Activated CD4-positive, alpha-beta T cell treated with anti-CD3 and anti-CD28 coated beads for 36 hours (primary cell): ENCODE measurements around the gene EGR2. TPM values are rescaled to one million over a fixed set of nuclear protein-coding genes. Genes with fewer than 3 reads are reported as not detected.
A peak's percentile ranks its signal among the peaks of the same experiment; 100 is the strongest.
"Not testable (repeated sequence)": the region's sequence is repeated elsewhere in the genome, so short reads cannot be mapped to it uniquely, and the experiment has no call there.

Experiments used
- ATAC-seq: fragments of 200-7000 bp; cut with Tn5 transposase; one replicate; pipeline ENCODE4 v1.10.0; 2021; ENCODE audit warnings: mild to moderate bottlenecking, moderate library complexity
- CTCF ChIA-PET: fragments of 350-600 bp; sonication (Branson Sonifier 250); formaldehyde crosslinking; loops from one replicate; lab custom pipeline; 2021; ENCODE audit warnings: antibody characterized with exemption; lab: Charles Lee
- POLR2A ChIA-PET: fragments of 350-600 bp; sonication (Branson Sonifier 250); formaldehyde crosslinking; loops from one replicate; lab custom pipeline; 2021; ENCODE audit warnings: antibody characterized with exemption, inconsistent platforms; lab: Charles Lee
- DNase-seq: peaks from one replicate; pipeline ENCODE4 v3.0.0-alpha.2; 2020
- H3K27ac Mint-ChIP-seq: one replicate; pipeline ENCODE4 v1.8.0; 2021; ENCODE audit warnings: mixed read lengths
- H3K27me3 Mint-ChIP-seq: one replicate; pipeline ENCODE4 v1.8.0; 2021; ENCODE audit warnings: mixed read lengths
- H3K36me3 Mint-ChIP-seq: one replicate; pipeline ENCODE4 v1.8.0; 2021; ENCODE audit warnings: low read depth, mixed read lengths
- H3K4me1 Mint-ChIP-seq: one replicate; pipeline ENCODE4 v1.8.0; 2021; ENCODE audit warnings: mixed read lengths
- H3K4me3 Mint-ChIP-seq: one replicate; pipeline ENCODE4 v1.8.0; 2021; ENCODE audit warnings: mild to moderate bottlenecking, moderate library complexity, mixed read lengths
- H3K9me3 Mint-ChIP-seq: one replicate; pipeline ENCODE4 v1.8.0; 2021; ENCODE audit warnings: low read depth, mixed read lengths
- intact Hi-C, 2 experiments: fragments of 100-400 bp; cut with DNase I in 1 of 2; cut with micrococcal nuclease in 1 of 2; formaldehyde crosslinking; loops; one replicate each; pipeline versions ENCODE4 v1.14.2 to v1.15.1; 2022 to 2024; cut with DNase I, micrococcal nuclease
- total RNA-seq, 2 experiments: library from RNA; stranded (reverse); gene quantifications; one replicate each; pipeline ENCODE4 v1.2.3, GENCODE V29; 2021

EGR2 gene
- total RNA-seq, 2 experiments from 2014 or later, result 46.0 to 53.9 TPM

- Mint-ChIP-seq H3K27ac (no peak overlapping the region), H3K36me3 (no peaks in the 10 kb centered on the region), H3K4me3 (no peak overlapping the region), H3K4me1 (peaks cover 4% of the 10 kb centered on the region), H3K27me3 (peaks cover 15% of the 10 kb centered on the region), H3K9me3 (no peaks in the 10 kb centered on the region)
- ChIA-PET CTCF (interaction anchor here (0.7 to 0.8 kb wide), 2 partner anchors 10 to 689 kb away, joined by 3 to 4 read pairs; no protein-coding TSS in a partner anchor), POLR2A (no interaction called here)
- DNase-seq (no peak), ATAC-seq (no peak)
- intact Hi-C loops, result no loop called here
Observed at GRCh38 chr10:62796896-62797295, 19.3 kb downstream of the EGR2 start.

GRCh38 chr10:62795762-62796161 lies 20.4 kb downstream of the EGR2 start:
- ChIA-PET POLR2A (no interaction called here), CTCF (no interaction called here)
- Mint-ChIP-seq H3K4me3 (no peak overlapping the region), H3K27me3 (peaks cover 15% of the 10 kb centered on the region), H3K27ac (no peak overlapping the region), H3K9me3 (no peaks in the 10 kb centered on the region), H3K4me1 (peaks cover 4% of the 10 kb centered on the region), H3K36me3 (no peaks in the 10 kb centered on the region)
- DNase-seq (no peak), ATAC-seq (no peak)
- intact Hi-C loops, result no loop called here

- Mint-ChIP-seq H3K27ac (no peak overlapping the region), H3K4me3 (no peak overlapping the region), H3K36me3 (no peaks in the 10 kb centered on the region), H3K27me3 (peaks cover 15% of the 10 kb centered on the region), H3K9me3 (no peaks in the 10 kb centered on the region), H3K4me1 (peaks cover 4% of the 10 kb centered on the region)
- POLR2A ChIA-PET, result no interaction called here
- CTCF ChIA-PET, result no interaction called here
- DNase-seq (no peak), ATAC-seq (no peak)
- intact Hi-C loops, result no loop called here
Observed at GRCh38 chr10:62795100-62795499, 21.1 kb downstream of the EGR2 start.

- peaks cover 18% of the 10 kb centered on the region for H3K27me3 Mint-ChIP-seq
- H3K4me3 Mint-ChIP-seq, result no peak overlapping the region
- ATAC-seq, result no peak
- CTCF ChIA-PET, result no interaction called here
- H3K4me1 Mint-ChIP-seq, result peaks cover 4% of the 10 kb centered on the region
- H3K27ac Mint-ChIP-seq, result no peak overlapping the region
- POLR2A ChIA-PET, result no interaction called here
- DNase-seq, result no peak
- H3K9me3 Mint-ChIP-seq, result no peaks in the 10 kb centered on the region
- intact Hi-C loops, result no loop called here
- H3K36me3 Mint-ChIP-seq, result no peaks in the 10 kb centered on the region
Observed at GRCh38 chr10:62794306-62794705, 21.9 kb downstream of the EGR2 start.

GRCh38 chr10:62792261-62792660 lies 23.9 kb downstream of the EGR2 start:
- no peak overlapping the region for H3K27ac Mint-ChIP-seq
- ChIA-PET CTCF (no interaction called here), POLR2A (no interaction called here)
- H3K36me3 Mint-ChIP-seq, result no peaks in the 10 kb centered on the region
- no peak for DNase-seq
- ATAC-seq, result no peak
- no peaks in the 10 kb centered on the region for H3K9me3 Mint-ChIP-seq
- H3K27me3 Mint-ChIP-seq, result peaks cover 7% of the 10 kb centered on the region
- no peak overlapping the region for H3K4me3 Mint-ChIP-seq
- H3K4me1 Mint-ChIP-seq, result peaks cover 4% of the 10 kb centered on the region
- intact Hi-C loops, result no loop called here

GRCh38 chr10:62790571-62790970 lies 25.6 kb downstream of the EGR2 start:
- Mint-ChIP-seq H3K4me1 (no peaks in the 10 kb centered on the region), H3K27me3 (peaks cover 5% of the 10 kb centered on the region), H3K27ac (no peak overlapping the region), H3K9me3 (no peaks in the 10 kb centered on the region), H3K36me3 (no peaks in the 10 kb centered on the region), H3K4me3 (no peak overlapping the region)
- DNase-seq, result no peak
- POLR2A ChIA-PET, result no interaction called here
- intact Hi-C loops, result no loop called here
- ATAC-seq, result no peak
- CTCF ChIA-PET, result interaction anchor here (0.8 kb wide), 1 partner anchor 11 kb away, joined by 4 read pairs; no protein-coding TSS in a partner anchor

- H3K36me3 Mint-ChIP-seq, result peaks cover 2% of the 10 kb centered on the region
- no peaks in the 10 kb centered on the region for H3K4me1 Mint-ChIP-seq
- H3K4me3 Mint-ChIP-seq, result no peak overlapping the region
- no peak for DNase-seq
- intact Hi-C loops, result no loop called here
- CTCF ChIA-PET, result interaction anchor here (0.8 to 0.9 kb wide), 2 partner anchors 11 to 180 kb away, joined by 3 to 4 read pairs; no protein-coding TSS in a partner anchor
- POLR2A ChIA-PET, result no interaction called here
- peaks cover 3% of the 10 kb centered on the region for H3K9me3 Mint-ChIP-seq
- H3K27ac Mint-ChIP-seq, result no peak overlapping the region
- H3K27me3 Mint-ChIP-seq, result peaks cover 8% of the 10 kb centered on the region
- ATAC-seq, result no peak
Observed at GRCh38 chr10:62790019-62790555, 26.1 kb downstream of the EGR2 start.

- ATAC-seq (no peak), DNase-seq (no peak)
- ChIA-PET CTCF (no interaction called here), POLR2A (no interaction called here)
- Mint-ChIP-seq H3K27ac (no peak overlapping the region), H3K4me1 (no peaks in the 10 kb centered on the region), H3K27me3 (peaks cover 8% of the 10 kb centered on the region), H3K36me3 (peaks cover 5% of the 10 kb centered on the region), H3K4me3 (no peak overlapping the region), H3K9me3 (peaks cover 10% of the 10 kb centered on the region)
- intact Hi-C loops, result no loop called here
Observed at GRCh38 chr10:62788861-62789467, 27.2 kb downstream of the EGR2 start.

GRCh38 chr10:62788285-62788684 lies 27.9 kb downstream of the EGR2 start:
- H3K4me3 Mint-ChIP-seq, result not testable (repeated sequence)

GRCh38 chr10:62784537-62784936 lies 31.6 kb downstream of the EGR2 start:
- H3K27ac Mint-ChIP-seq, ATAC-seq, intact Hi-C loops, H3K27me3 Mint-ChIP-seq, H3K36me3 Mint-ChIP-seq, H3K4me3 Mint-ChIP-seq, DNase-seq, POLR2A ChIA-PET: not testable (repeated sequence)
- Mint-ChIP-seq H3K4me1 (peaks cover 14% of the 10 kb centered on the region), H3K9me3 (peaks cover 10% of the 10 kb centered on the region)
- CTCF ChIA-PET, result interaction anchor here (1.2 to 1.4 kb wide), 2 partner anchors 73 to 103 kb away, joined by 3 read pairs; no protein-coding TSS in a partner anchor

More at GRCh38 chr10:62788285-62788684, 27.9 kb downstream of the EGR2 start:
- H3K27me3 Mint-ChIP-seq, ATAC-seq, H3K36me3 Mint-ChIP-seq, DNase-seq, intact Hi-C loops, POLR2A ChIA-PET, H3K4me1 Mint-ChIP-seq, H3K27ac Mint-ChIP-seq: not testable (repeated sequence)
- H3K9me3 Mint-ChIP-seq, result peaks cover 10% of the 10 kb centered on the region
- CTCF ChIA-PET, result interaction anchor here (1.4 kb wide), 1 partner anchor 12 kb away, joined by 3 read pairs; no protein-coding TSS in a partner anchor

GRCh38 chr10:62779487-62780248 lies 36.5 kb downstream of the EGR2 start:
- H3K27me3 Mint-ChIP-seq, result peaks cover 4% of the 10 kb centered on the region
- ATAC-seq (peak; percentile 91), DNase-seq (peak; percentile 92)
- ChIA-PET CTCF (interaction anchor here (0.7 to 2.3 kb wide), 16 partner anchors 11 to 388 kb away, joined by 3 to 16 read pairs (median 4); partner anchors contain the start of genes ADO and EGR2), POLR2A (interaction anchor here (0.6 to 1.6 kb wide), 10 partner anchors 22 to 251 kb away, joined by 3 to 13 read pairs (median 5); no protein-coding TSS in a partner anchor)
- peaks cover 34% of the 10 kb centered on the region for H3K4me1 Mint-ChIP-seq
- H3K4me3 Mint-ChIP-seq, result no peak overlapping the region
- H3K36me3 Mint-ChIP-seq, result peaks cover 2% of the 10 kb centered on the region
- intact Hi-C loops, result loop anchor here (1.0 to 2.0 kb wide), 5 partner anchors 25 to 98 kb away; partner anchors contain the start of gene ADO (in 1 of the 2)
- H3K9me3 Mint-ChIP-seq, result peaks cover 3% of the 10 kb centered on the region
- H3K27ac Mint-ChIP-seq, result peak overlapping the region; percentile 80
